Chondrocyte (in vitro differentiated cells): Measurements from ENCODE around the gene PES1. TPM values are rescaled to one million over a fixed set of nuclear protein-coding genes. Genes with fewer than 3 reads are reported as not detected.
"Not testable (repeated sequence)": the region's sequence is repeated elsewhere in the genome, so short reads cannot be mapped to it uniquely, and the experiment has no call there.

ENCODE experiments used
- DNase-seq: peaks from one replicate; pipeline ENCODE4 v3.0.0; 2021; ENCODE audit warnings: mixed read lengths, low spot score
- H3K27ac Mint-ChIP-seq: one replicate; pipeline ENCODE4 v1.8.0; 2021; ENCODE audit warnings: mild to moderate bottlenecking, moderate library complexity, mixed read lengths; ENCODE audit not compliant: unreplicated experiment
- H3K27me3 Mint-ChIP-seq: 2 replicates; pipeline ENCODE4 v1.8.0; 2021; ENCODE audit warnings: low read depth, mixed read lengths
- H3K36me3 Mint-ChIP-seq: 2 replicates; pipeline ENCODE4 v1.8.0; 2021; ENCODE audit warnings: low read depth, mixed read lengths
- H3K4me1 Mint-ChIP-seq: 2 replicates; pipeline ENCODE4 v1.8.0; 2021; ENCODE audit warnings: low read depth, mild to moderate bottlenecking, mixed read lengths
- H3K4me3 Mint-ChIP-seq: one replicate; pipeline ENCODE4 v1.8.0; 2021; ENCODE audit warnings: mild to moderate bottlenecking, moderate library complexity, mixed read lengths; ENCODE audit not compliant: unreplicated experiment
- H3K9me3 Mint-ChIP-seq: 2 replicates; pipeline ENCODE4 v1.8.0; 2021; ENCODE audit warnings: low read depth, mixed read lengths
- CTCF ChIP-seq: fragments of 200-600 bp; sonication (generic); IDR thresholded peaks from 2 replicates; pipeline ENCODE4 v1.5.0; 2021; ENCODE audit warnings: antibody characterized with exemption, mild to moderate bottlenecking, moderate library complexity
- total RNA-seq: library from RNA; stranded (reverse); gene quantifications from 3 replicates; pipeline ENCODE4 v1.2.1, GENCODE V29; 2021

Gene PES1
- total RNA-seq, 1 donor from 2014 or later, result 53.6 TPM

DNA sequence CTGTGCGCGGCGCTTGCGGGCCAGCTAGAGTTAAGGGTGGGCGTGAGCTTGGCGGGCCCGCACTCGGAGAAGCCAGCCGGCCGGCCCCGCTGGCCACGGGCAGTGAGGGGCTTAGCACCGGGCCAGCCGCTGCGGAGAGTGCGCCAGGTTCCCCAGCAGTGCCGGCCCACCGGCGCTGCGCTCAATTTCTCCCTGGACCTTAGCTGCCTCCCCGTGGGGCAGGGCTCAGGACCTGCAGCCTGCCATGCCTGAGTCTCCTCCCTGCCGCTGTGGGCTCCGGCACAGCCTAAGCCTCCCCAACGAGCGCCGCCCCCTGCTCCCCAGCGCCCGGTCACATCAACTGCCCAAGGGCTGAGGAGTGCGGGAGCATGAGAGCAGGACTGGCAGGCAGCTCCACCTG lies 5.2 kb upstream of the PES1 start:
- TF ChIP-seq CTCF, result no peak
- no peaks in the 10 kb centered on the region for H3K36me3 Mint-ChIP-seq
- H3K4me3 Mint-ChIP-seq, result no peak overlapping the region
- no peaks in the 10 kb centered on the region for H3K9me3 Mint-ChIP-seq
- no peaks in the 10 kb centered on the region for H3K4me1 Mint-ChIP-seq
- no peak overlapping the region for H3K27ac Mint-ChIP-seq
- H3K27me3 Mint-ChIP-seq, result peaks cover 3% of the 10 kb centered on the region
- no peak for DNase-seq

DNA sequence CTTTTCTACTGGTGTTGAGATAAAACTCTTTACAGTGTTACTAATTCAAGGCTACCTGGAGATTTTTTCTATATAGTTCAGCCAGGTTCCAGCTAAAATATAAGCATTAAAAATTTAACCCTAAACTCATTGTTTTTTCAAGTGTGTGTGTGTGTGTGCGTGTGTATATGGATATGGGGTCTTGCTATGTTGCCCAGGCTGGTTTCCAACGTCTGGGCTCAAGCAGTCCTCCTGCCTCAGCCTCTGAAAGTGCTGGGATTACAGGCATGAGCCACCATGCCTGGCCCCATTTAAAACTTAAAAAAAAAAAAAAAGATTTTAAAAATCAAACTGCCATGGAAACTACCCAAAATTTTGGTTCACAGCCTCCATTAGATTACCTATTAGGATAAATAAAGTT lies 4.5 kb upstream of the PES1 start:
- H3K4me3 Mint-ChIP-seq, result no peak overlapping the region
- no peaks in the 10 kb centered on the region for H3K36me3 Mint-ChIP-seq
- H3K27ac Mint-ChIP-seq, result peak overlapping the region; percentile 49
- no peaks in the 10 kb centered on the region for H3K4me1 Mint-ChIP-seq
- DNase-seq, result no peak
- peaks cover 3% of the 10 kb centered on the region for H3K27me3 Mint-ChIP-seq
- TF ChIP-seq CTCF, result no peak
- no peaks in the 10 kb centered on the region for H3K9me3 Mint-ChIP-seq

GRCh38 chr22:30592360-30592713 lies 627 bp upstream of the PES1 start:
- H3K27me3 Mint-ChIP-seq, H3K27ac Mint-ChIP-seq, H3K4me3 Mint-ChIP-seq, H3K9me3 Mint-ChIP-seq, H3K4me1 Mint-ChIP-seq, DNase-seq: not testable (repeated sequence)
- peaks cover 11% of the 10 kb centered on the region for H3K36me3 Mint-ChIP-seq

GRCh38 chr22:30591191-30591587 lies 521 bp downstream of the PES1 start:
- Mint-ChIP-seq H3K4me3 (no peak overlapping the region), H3K27ac (no peak overlapping the region), H3K36me3 (peaks cover 21% of the 10 kb centered on the region), H3K27me3 (peaks cover 3% of the 10 kb centered on the region), H3K4me1 (no peaks in the 10 kb centered on the region), H3K9me3 (no peaks in the 10 kb centered on the region)
- TF ChIP-seq CTCF, result no peak
- no peak for DNase-seq

DNA sequence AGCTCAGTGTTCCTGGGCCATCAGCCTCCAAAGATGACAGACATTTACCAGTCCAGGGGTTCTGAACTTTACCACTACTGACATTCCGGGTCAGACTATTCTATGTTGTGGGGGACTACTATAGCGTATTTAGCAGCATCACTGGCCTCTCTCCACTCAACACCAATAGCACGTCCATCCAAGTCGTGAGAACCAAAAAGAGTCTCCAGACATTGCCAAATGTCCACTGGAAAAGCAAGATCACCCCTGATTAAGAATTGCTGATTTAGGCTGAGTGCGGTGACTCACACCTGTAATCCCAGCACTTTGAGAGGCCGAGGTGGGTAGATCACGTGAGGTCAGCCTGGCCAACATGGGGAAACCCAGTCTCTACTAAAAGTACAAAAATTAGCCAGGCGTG lies 5.3 kb downstream of the PES1 start:
- Mint-ChIP-seq H3K36me3 (peaks cover 31% of the 10 kb centered on the region), H3K4me3 (no peak overlapping the region), H3K4me1 (peaks cover 11% of the 10 kb centered on the region), H3K9me3 (no peaks in the 10 kb centered on the region), H3K27ac (no peak overlapping the region), H3K27me3 (no peaks in the 10 kb centered on the region)
- no peak for DNase-seq
- no peak for TF ChIP-seq CTCF

DNA sequence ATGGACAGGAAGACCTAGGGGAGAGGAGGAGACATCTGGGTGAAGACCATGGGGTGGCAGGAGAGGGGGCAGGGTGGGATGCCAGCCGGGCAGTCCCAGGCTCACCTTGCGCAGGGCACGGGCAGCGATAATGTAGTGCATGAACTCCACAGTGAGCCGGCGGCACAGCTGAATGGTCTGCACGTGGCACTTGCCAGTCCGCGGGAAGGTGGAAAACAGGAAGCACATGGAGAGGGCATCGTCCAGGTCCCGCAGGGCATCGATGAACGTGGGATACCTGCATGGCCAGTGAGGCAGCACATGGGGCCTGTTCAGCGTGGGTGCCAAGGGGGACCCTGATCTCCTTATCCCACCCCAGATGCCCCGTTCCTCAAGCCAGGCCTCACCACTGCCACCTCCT lies 7.3 kb downstream of the PES1 start:
- Mint-ChIP-seq H3K4me3 (no peak overlapping the region), H3K4me1 (peaks cover 11% of the 10 kb centered on the region), H3K27ac (no peak overlapping the region), H3K27me3 (no peaks in the 10 kb centered on the region), H3K9me3 (no peaks in the 10 kb centered on the region), H3K36me3 (peaks cover 43% of the 10 kb centered on the region)
- DNase-seq, result no peak
- no peak for TF ChIP-seq CTCF
